Activated T-cell treated with anti-CD3 and anti-CD28 coated beads for 24 hours (primary cell): Measurements from ENCODE around the gene BABAM2.

Experiments
- DNase-seq: peaks from one replicate; pipeline ENCODE4 v3.0.0-alpha.2; 2020; ENCODE audit warnings: low read depth

The BABAM2 gene

DNA sequence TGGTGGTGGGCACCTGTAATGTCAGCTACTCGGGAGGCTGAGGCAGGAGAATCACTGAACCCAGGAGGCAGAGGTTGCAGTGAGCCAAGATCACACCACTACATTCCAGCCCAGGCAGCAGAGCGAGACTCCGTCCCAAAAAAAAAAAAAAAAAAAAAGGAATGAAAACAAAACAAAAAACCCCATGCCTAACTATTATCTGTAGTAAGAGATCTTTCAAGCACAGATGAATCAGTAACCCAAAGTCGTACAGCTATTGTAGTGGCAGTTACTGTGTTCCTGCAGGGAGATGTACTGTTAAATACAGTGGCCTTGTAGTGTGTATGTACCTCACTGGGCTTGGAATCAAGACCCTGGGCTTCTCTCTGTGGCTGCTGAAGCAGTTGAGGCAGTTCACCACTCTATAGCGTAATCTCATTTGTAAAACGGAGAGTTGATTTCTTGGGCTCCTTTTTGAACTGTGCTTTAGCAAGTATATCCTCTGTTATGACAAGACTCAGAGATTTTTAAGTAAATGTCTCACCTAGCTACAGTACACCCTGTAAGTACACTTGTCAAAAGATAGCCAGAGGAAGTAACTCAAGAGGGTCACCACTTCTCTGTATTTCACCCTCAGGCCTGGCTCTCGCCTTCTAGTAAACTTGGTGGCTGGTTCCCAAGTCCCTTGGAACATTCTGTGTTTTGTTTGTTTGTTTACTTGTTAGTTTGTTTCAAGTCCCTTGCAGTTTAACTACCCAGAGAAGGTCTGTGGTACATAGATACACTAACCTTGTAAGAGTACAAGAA is 392.5 kb downstream of the BABAM2 start:
- no peak for DNase-seq

DNA sequence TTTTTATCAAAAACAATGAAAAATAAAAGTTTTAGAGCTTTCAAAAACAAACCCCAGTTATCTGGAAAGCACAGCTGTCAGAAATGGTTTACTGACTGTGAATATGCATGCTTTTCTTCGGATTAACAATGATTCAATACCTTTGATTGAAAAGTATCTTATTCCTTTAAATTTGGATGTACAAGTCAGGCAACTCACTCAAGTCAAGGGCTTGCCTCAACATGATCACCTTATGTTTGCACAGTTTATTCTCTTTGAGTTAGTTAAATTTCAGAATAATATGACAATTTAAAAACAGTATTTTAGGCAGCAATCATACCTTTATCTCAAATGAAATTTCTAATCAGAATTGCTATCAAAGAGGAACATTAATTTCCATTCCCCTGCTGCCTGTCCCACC is 393.3 kb downstream of the BABAM2 start:
- no peak for DNase-seq

DNA sequence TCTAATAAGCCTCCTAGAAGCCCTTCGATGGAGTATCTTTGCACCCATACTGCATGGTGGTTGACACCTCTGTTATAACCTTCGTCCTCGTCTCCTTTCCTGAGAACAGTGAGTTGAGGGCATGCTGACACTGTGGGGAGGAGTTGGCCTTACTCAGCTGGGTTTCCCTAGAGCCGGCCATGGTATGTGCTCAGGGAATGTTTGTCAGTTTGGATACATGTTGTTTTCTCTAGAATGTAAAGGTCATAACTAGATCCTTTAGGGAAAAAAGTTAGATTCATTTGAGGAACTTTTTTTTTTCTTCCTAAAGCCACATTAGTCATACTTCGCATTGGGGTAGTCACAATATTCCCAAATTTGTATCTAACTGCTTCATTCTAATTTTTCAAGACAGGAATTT is 396.1 kb downstream of the BABAM2 start:
- no peak for DNase-seq

DNA sequence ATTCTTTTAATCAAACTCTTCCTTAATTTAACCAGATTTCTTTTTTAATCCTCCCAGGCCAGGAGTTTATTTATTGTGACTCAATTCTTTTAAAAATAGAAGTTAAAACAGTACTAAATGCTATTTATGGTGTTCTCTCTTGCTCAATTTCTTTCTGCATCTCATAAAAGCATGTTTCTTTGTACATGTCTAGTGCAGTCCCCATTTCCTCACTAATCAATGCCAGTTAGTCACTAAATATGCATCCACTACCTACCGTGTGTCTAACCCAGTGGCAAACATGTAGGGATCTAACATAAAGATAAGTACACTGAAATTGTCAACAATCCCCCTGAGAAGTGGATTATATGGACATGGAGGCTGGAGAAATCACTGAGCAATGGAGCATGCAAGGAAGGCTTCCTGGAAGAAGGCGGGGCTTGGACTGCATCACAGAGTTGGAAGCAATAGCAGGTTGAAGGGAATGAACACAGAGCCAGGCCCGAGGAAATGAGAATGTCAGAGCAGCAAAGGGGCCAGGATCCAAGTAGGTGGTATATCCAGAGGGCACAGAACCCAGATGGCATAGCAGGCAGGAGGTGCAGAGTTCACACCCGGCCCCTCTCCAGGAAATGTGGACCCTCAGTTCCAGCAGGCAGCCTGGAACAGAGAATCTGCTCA is 396.9 kb downstream of the BABAM2 start:
- DNase-seq: no peak

DNA sequence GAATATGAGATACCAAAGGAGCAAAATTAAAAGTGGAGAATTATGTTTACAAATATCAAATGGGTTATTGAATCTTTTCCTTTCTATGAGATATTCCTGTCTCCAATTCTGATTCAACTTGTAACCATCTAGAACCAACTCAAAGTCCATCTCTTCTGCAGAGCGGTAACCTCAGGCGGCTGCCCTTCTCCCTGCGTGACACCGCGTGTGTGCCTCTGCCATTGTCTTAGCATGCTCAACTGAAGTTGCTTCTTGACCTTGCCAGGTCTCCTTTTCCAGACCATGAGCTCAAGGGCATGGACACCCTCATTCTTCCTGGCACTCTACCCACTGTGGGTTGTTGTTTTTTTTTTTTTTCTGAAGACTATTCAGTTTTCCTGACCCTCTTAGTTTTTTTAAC is 398.1 kb downstream of the BABAM2 start:
- no peak for DNase-seq

DNA sequence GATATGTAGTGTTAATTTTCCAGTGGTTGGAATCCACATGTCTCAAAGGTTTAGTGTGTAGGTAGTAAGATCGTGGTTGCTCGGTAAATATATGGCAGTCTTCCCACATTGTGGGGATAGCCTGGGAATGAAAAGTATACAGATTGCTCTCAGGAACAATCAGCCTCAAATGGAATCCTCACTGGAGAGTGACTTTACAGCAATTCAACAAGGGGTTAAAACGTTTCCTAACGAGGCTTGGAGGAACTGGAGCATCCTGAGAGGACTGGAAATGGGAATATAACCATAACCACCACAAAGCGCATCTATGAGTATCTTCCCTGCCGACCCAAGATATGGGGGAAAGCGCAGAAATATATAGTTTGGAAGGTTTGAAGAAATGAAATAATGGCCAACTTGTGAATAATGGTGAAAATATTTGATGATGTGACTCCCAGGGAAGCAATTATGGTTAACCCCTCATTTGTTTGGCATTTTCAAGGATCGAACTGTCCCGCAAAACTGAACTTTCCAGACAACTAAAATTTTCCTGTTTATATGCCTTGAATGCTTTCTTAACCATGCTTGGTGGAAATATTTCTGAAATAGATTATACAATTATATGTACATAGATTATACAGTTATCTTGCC is 401.4 kb downstream of the BABAM2 start:
- DNase-seq: no peak

DNA sequence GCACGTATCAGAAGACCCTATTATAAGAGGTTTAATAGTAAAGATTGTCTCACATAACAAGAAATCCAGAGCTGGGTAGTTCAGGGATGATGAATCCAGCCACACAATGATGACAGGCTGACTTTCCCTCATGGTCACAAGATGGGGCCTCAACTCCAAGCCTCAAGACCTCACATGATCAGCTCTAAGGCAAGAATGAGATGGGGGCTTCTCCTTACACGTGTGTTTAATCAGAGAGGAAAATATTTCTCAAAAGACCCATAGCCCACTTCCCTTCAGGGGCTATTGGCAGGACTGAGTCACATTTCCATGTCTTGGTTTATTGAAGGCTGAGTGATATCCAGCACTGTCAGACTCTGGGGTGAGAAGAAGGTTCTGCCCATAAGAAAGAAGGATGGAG is 402.0 kb downstream of the BABAM2 start:
- no peak for DNase-seq

DNA sequence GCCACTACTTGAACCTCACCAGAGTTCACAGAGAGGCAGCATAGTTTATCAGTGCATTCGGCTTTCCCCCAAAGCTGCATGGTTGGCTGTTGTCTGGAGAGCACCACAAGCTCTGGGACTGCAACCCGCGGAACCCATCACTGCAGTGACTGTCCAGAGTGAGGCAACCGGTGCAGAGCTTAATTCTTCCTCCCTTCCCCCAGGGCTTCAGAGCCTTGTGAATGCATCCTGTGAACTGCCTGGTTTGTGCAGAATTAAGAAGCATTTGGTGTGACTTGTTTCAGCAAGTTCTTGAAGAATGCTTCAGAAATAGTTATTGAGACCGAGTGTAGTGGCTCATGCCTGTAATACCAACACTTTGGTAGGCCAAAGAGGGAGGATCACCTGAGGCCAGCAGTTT is 402.9 kb downstream of the BABAM2 start:
- DNase-seq: no peak

DNA sequence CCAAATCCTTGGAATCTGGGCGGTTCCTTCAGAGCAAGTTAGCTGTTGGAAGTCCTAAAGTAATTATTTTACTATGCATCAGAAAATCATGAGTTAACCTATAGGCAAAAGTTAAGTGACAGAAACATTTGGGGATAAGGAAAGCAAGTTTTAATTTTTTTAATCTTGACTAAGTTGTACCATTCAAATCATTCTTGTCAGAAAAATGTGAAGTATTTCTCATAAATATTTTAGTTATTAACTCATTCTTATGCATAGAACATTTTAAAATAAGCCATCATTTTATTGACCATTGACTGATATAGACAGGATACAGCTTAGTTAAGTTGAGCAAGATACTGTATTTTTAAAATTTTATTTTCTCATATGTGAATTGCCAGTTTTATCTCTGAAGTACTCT is 403.9 kb downstream of the BABAM2 start:
- no peak for DNase-seq

DNA sequence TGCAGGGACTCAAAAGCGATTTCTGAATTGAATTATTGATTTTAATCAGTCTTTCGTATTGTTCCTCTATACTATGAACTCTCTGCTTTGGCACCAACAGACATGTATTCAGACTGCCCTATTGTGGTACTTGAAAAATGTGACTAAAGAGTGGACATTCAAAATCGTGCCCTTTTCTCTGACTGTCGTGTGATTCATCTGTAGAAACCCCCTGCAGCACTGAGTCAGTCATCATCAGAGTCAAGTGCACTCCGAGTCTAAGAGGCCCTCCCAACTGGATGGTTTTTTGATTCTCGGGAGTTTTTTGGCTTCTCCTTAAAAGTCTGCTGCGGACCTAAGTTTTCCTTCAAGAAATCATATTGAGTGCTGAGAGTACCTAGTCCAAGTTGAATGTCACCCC is 405.7 kb downstream of the BABAM2 start:
- DNase-seq: no peak

DNA sequence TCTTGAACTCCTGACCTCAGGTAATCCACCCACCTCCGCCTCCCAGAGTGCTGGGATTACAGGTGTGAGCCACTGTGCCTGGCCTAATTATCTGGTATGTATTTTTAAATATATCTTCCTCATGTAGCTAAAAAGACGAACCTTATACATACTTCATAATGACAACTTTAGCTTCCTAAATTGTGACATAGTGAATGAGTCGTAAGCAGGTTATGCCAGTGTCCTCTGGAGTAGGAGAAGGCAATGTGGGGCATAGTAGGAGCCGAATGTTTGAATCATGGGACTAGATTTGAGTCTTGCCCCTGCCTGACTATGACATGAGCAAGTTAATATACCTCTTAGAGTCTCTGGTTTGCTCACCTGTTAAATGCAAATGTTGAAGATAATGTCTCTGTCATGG is 406.4 kb downstream of the BABAM2 start:
- DNase-seq: no peak

DNA sequence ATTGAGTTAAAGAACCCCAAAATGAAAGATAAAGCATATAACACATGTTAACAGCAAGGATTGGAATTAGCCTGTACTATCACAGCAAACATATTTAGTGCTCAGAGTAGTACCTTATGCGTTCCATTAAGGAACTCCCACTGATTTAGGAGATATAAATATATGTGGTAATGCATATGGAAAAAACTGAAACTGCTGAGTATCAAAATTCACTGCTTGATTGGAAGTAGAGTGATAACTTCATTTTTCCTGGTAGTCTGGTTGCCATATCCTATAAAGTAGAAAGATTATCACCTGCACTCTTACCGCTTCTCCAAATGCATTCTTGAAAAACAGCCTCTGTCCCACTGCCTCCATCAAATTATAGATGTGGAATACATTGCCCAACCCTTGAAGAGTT is 407.0 kb downstream of the BABAM2 start:
- DNase-seq: no peak

DNA sequence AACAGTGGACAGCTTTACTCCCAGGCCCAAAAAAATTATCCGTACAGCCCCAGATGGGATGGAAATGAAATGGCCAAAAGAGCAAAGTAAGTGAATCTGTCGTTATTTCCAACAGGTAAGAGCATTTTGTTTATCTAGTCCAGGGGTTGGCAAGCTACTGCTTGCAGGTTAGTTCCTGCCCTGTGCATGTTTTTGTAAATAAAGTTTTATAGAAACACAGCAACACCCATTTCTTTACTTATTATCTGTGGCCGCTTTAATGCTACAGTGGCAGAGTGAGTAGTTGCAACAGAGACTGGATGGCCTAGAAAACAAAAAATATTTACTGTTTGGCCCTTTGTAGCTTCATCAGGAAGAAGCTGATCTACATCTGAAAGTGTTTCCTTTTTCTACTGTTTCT is 407.9 kb downstream of the BABAM2 start:
- DNase-seq: no peak

DNA sequence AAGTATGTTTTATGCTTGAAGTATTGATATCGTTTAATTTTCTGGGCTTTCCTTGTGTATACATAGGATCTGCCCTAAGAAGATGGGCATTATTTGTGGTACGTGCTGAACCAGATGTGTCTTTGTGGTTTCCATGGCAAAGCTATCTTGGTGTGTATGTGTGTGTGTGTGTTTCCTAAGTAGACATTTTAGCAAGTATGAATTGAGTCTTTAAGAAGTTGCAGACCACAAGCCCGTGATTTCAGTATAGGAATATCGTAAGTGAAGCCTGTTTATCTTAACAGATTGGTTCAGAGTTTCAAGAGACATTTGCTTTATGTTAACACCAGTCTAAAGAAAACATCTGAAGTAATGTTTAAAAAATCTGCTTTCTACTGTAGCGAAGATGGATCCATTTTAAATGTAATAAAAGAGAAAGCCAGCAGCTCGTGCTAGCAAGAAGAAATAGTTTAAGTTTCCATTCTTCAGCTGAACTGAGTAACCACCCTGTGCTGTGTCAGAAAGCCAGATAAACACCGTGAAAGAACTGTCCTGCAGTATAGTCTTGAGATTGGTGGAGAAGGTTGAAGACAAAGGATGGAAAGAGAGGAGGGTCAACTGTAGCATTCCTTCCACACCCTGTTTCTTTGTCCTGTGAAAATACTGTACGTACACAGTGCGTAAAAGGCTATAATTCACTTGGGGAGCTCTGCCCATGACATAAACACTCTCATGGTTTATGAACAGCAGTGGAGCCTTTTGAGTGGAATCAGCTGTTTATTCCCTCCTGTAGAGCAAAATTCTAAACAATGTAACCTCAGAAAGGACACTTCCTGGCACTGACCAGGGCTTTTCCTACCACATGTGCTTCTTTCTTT is 410.2 kb downstream of the BABAM2 start:
- no peak for DNase-seq

DNA sequence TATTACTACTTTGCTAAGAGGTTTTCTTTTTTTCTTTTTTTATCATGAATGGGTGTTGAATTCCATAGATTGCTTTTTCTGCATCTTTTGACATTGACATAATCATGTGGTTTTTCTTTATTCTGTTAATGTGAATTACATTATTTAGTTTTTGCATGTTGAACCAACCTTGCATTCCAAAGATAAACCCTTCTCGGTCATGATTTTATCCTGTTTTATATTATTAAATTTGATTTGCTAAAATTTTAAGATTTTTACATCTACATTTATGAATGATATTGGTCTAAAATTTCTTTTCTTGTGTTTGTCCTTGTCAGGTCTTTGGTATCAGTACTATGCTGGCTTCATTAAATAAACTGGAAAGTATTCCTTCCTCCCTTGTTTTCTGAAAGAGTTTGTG is 414.7 kb downstream of the BABAM2 start:
- no peak for DNase-seq

DNA sequence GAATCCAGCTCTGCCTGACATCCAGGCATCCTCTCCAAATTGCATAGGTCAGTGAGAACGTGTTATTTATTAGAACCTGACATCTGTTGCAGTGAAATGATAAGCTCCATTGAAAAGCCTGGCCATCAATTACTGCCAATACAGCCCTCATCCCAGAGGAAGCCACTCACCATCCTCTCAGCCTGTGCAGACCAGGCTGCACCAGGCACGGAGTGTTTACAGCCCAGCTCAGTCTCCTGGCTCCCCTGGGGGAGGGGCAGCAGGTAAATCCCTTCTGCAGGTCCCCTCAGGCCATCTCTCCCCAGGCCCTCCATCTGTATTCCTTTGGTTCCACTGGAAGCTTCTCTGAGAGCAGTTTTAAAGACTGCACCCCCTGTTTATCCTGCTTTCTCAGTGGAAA is 419.6 kb downstream of the BABAM2 start:
- DNase-seq: no peak

DNA sequence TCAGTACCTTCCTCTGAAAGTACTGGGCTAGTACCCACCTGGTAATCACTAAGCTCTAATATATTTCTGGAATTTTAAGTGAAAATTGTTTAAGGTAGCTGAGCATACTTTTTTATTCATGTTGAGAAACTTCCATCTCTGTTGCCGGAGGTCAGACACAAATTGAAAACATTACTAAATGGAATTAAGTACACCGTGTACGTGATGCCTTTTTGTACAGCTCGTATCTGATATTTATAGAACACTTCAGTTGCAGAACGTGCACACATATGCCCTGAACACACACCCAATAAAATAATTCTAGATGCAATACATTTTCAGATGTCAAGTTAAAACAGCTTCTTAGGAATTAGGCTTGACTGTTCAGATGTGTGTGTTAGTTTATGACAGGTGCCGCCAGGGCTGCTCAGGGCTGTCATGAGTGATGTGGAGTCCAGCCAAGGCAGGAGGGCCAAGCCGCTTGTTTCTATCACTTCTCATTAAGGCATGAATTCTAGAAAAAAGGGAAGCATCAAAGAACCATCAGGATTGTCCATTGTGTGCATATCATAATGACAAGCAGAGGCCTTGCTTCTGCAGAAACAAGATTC is 421.2 kb downstream of the BABAM2 start:
- no peak for DNase-seq

DNA sequence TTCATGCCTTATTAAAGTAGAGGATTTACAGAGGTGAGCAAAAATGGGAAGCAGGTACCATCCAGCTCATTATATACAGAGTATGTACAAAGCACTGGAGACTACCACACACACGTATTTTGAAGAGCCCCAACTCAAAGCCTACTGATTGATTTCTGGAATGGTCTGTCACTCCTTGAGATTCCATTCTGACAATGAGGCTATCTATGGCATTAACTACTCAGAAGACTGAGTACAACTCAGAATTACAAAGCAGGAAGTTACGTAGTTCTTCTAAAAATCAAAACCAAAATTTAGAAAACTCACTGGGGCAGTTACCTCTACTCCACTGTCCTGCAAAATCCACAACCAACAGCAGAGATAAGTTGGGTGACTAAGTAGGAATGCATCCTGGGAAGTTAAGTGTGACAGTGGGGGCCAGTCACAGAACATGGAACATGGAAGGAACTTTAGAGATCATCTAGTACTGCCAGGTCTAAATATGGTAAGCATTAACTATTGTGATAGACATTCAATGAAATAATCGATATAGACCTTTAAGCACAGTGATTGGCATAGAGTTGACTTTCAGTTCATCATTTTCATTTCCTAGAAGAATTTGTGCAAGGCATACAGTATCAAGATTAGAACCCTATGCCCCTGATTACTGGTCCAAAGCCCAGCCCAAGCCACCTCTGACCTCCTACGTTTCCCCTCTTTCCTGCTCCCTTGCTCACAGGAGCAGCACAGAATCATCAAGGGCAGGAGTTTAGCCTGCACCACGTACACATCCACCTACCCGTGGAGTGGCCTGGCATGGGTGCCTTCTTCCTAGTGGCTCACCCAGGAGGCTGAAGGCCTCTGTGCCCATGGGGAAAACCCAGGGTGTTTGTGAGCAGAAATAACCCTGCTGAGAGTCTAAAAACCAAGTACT is 422.0 kb downstream of the BABAM2 start:
- DNase-seq: no peak

DNA sequence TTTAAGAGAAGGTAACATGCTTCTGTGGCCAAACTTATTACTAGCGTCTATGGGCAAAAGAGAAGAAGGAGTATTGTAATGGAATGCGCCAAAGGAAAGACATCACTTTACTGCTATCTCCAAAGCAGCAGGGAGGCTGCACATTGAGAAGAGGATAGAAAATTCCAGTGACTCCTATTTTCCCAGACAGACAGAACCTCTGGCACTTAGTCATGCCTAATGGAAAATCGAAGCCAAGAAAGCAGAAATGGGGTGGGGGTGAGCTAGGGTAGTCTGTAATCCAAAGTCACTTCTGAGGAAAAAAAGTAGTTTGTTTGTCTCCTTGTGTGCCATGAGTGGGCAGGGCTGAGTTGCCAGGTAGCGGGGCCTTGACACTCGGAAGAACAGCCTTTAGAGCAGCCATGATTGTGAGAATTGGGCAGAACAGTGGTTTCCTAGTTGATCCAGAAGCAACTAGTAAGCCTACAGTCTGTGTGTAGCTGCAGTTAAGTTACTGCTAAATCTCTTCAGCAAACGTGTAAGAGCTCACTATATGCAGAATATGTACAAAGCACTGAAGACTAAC is 422.8 kb downstream of the BABAM2 start:
- DNase-seq: no peak

DNA sequence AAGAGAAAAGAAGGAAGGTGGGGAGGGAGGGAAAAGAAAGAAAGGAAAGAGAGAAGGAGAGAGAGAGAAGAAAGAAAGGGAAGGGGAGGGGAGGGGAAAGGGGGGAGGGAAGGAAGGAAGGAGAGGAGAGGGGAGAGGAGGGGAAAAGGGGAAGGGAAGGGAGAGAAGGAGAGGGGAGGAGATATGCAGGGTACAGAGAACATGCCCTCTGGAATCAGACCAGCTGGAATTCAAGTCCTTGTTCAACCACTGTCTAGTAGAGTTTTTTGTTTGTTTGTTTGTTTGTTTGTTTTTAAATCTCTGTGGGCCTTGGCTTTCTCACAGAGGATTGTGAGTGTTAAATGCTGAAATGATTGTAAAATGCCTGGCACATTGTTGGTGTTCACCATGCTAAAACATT is 424.4 kb downstream of the BABAM2 start:
- DNase-seq: no peak
